ENCODE results near the gene CWC27. TPM values are rescaled to one million over a fixed set of nuclear protein-coding genes. Genes with fewer than 3 reads are reported as not detected.
A peak's percentile ranks its signal among the peaks of the same experiment; 100 is the strongest.

The CWC27 gene
- total and polyA plus RNA-seq, 2 of the 13 experiments (the other 11 are each of a cell fraction or from before 2014, with no cell fraction given), result 21.1 to 25.7 TPM

DNA sequence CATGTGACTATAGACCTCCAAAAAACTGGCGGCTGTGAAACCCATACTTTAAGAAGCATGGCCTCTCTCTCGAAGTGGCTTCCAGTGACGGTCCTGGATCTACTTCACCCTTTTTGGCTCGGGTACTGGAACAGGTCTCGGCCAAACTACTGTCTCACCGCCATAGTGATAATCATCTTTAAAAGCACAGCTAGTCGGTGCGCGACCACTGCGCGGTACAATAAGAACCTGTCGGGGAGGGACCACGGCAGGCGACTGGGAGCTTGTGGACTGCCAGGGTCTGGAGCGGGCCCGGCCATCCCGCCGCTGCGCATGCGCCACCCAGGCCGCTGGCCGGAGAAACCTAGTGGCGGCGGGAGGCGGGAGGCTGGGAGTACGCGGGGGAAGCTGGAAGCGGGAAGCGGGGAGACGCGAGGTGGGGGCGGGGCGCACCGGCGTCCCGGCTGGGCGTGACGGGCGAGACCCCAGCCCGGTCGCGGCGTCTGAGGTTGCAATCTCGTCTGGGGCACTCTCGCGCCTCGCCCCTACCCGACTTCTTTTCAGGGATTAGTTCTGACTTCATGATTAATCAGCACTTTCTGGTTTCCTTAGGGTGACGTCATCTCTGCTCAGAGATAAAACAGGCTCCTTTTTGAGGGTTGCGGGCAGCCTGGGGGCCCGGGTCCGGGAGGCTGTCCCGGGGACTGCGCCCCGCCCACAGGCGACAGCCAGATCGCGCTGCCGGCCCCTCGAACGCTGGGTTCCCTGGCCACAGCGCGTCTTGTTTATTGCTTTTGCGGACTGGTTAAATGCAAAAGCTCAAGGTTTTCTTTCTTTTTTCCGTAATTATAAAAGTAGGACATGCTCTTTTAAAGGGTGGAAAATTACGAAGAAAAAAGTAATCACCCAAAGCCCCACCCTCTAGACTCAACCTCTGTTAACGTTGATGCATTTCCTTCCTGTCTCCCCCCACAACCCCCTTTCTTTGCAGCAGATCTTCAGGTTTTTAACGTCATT is 266.8 kb downstream of the CWC27 start (continued):
- no peak for TF ChIP-seq FLYWCH1 (CRISPR knock-in tag; IDR thresholded peaks at IDR 0.05)
- peak; percentile 29 for TF ChIP-seq NFKB2 (CRISPR knock-in tag; IDR thresholded peaks at IDR 0.05; ENCODE audit: borderline replicate concordance)
- no peak for TF ChIP-seq PRMT3 (CRISPR knock-in tag; IDR thresholded peaks at IDR 0.05; ENCODE audit: borderline replicate concordance, low read depth)
- no peak for TF ChIP-seq CBX5 (CRISPR knock-in tag; IDR thresholded peaks at IDR 0.05; ENCODE audit: borderline replicate concordance)
- TF ChIP-seq MAZ (IDR thresholded peaks at IDR 0.05; ENCODE audit: borderline replicate concordance, low read depth, low read length), result peak; percentile 33; the same call in 1 of the 2 replicates
- TF ChIP-seq MAZ (CRISPR knock-in tag; IDR thresholded peaks at IDR 0.05; ENCODE audit: low read depth), result peak; percentile 80
- no peak for TF ChIP-seq CHCHD3 (CRISPR knock-in tag; IDR thresholded peaks at IDR 0.05)
- TF ChIP-seq, protein P1, sequence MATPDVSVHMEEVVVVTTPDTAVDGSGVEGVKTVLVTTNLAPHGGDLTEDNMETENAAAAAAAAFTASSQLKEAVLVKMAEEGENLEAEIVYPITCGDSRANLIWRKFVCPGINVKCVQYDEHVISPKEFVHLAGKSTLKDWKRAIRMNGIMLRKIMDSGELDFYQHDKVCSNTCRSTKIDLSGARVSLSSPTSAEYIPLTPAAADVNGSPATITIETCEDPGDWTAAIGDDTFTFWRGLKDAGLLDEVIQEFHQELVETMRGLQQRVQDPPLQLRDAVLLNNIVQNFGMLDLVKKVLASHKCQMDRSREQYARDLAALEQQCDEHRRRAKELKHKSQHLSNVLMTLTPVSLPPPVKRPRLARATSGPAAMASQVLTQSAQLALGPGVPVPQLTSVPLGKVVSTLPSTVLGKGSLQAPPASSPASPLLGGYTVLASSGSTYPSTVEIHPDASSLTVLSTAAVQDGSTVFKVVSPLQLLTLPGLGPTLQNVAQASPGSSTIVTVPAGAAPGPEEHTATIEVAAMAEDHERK (CRISPR knock-in tag; IDR thresholded peaks at IDR 0.05; ENCODE audit: low read depth), result no peak
- TF ChIP-seq ZNF230 (CRISPR knock-in tag; IDR thresholded peaks at IDR 0.05), result 0 out of 2 replicates have a peak, but pooled peaks have one; percentile 43
- TF ChIP-seq, protein P2, sequence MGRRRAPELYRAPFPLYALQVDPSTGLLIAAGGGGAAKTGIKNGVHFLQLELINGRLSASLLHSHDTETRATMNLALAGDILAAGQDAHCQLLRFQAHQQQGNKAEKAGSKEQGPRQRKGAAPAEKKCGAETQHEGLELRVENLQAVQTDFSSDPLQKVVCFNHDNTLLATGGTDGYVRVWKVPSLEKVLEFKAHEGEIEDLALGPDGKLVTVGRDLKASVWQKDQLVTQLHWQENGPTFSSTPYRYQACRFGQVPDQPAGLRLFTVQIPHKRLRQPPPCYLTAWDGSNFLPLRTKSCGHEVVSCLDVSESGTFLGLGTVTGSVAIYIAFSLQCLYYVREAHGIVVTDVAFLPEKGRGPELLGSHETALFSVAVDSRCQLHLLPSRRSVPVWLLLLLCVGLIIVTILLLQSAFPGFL (CRISPR knock-in tag; IDR thresholded peaks at IDR 0.05), result no peak
- peak; percentile 61; the same call in 1 of the 2 replicates for TF ChIP-seq SALL2 (CRISPR knock-in tag; IDR thresholded peaks at IDR 0.05)
- peak; percentile 64 for TF ChIP-seq POLR2G (IDR thresholded peaks at IDR 0.05; ENCODE audit: low read depth, low read length)
- TF ChIP-seq CENPX (CRISPR knock-in tag; IDR thresholded peaks at IDR 0.05), result no peak
- no peak for TF ChIP-seq KMT2A (CRISPR knock-in tag; IDR thresholded peaks at IDR 0.05)
- no peak for TF ChIP-seq MTF1 (CRISPR knock-in tag; IDR thresholded peaks at IDR 0.05)
- TF ChIP-seq ZNF329 (CRISPR knock-in tag; IDR thresholded peaks at IDR 0.05; ENCODE audit: low read depth), result no peak
- TF ChIP-seq PHF21A (CRISPR knock-in tag; IDR thresholded peaks at IDR 0.05), result peak; percentile 72
- TF ChIP-seq, protein P3, sequence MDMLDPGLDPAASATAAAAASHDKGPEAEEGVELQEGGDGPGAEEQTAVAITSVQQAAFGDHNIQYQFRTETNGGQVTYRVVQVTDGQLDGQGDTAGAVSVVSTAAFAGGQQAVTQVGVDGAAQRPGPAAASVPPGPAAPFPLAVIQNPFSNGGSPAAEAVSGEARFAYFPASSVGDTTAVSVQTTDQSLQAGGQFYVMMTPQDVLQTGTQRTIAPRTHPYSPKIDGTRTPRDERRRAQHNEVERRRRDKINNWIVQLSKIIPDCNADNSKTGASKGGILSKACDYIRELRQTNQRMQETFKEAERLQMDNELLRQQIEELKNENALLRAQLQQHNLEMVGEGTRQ (IDR thresholded peaks at IDR 0.05; ENCODE audit: low read depth, low read length), result no peak
- TF ChIP-seq, protein P3 (CRISPR knock-in tag; IDR thresholded peaks at IDR 0.05; ENCODE audit: borderline replicate concordance), result no peak
- TF ChIP-seq NFYB (CRISPR knock-in tag; IDR thresholded peaks at IDR 0.05), result no peak
- TF ChIP-seq, protein P4, sequence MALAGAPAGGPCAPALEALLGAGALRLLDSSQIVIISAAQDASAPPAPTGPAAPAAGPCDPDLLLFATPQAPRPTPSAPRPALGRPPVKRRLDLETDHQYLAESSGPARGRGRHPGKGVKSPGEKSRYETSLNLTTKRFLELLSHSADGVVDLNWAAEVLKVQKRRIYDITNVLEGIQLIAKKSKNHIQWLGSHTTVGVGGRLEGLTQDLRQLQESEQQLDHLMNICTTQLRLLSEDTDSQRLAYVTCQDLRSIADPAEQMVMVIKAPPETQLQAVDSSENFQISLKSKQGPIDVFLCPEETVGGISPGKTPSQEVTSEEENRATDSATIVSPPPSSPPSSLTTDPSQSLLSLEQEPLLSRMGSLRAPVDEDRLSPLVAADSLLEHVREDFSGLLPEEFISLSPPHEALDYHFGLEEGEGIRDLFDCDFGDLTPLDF (CRISPR knock-in tag; IDR thresholded peaks at IDR 0.05), result no peak; the same call in 1 of the 2 replicates
- no peak for TF ChIP-seq SMYD3 (CRISPR knock-in tag; IDR thresholded peaks at IDR 0.05)
- peak; percentile 77 for TF ChIP-seq ZFY (CRISPR knock-in tag; IDR thresholded peaks at IDR 0.05)
- no peak for TF ChIP-seq XRCC5 (optimal IDR thresholded peaks at IDR 0.05; ENCODE audit: low read length)
- no peak for TF ChIP-seq SRF (IDR thresholded peaks at IDR 0.05; ENCODE audit: low read depth, low read length)
